Endothelial cell of umbilical vein (primary cell): ENCODE measurements around the gene CHST8. TPM values are rescaled to one million over a fixed set of nuclear protein-coding genes. Genes with fewer than 3 reads are reported as not detected.

Source experiments
- BruUV-seq: library from RNA; stranded (reverse); fragments of 400-500 nt; replicated peaks from 2 replicates; lab custom pipeline; 2021; lab: Mats Ljungman, UMichigan
- CTCF ChIA-PET: fragments of 300-600, 350-600 bp; sonication (Branson Sonifier 250); formaldehyde crosslinking; loops from one replicate; lab custom pipeline; 2021; ENCODE audit warnings: antibody characterized with exemption, inconsistent platforms; lab: Charles Lee
- POLR2A ChIA-PET: fragments of 300-600, 350-600 bp; sonication (Branson Sonifier 250); formaldehyde crosslinking; loops from one replicate; lab custom pipeline; 2021; ENCODE audit warnings: antibody characterized with exemption, inconsistent platforms; lab: Charles Lee
- DNase-seq: peaks from one replicate; pipeline ENCODE4 v3.0.0-alpha.2; 2011; ENCODE audit warnings: low read depth, low spot score
- FAIRE-seq: peaks from 2 replicates; lab custom pipeline; 2011; peaks lifted over from hg19 to GRCh38; lab: Jason Lieb, UNC
- H2AFZ ChIP-seq: 2 replicates; pipeline ENCODE4 v1.6.0; 2012; ENCODE audit warnings: low read depth, low read length, control low read depth, inconsistent platforms
- H3K27ac ChIP-seq: 2 replicates; pipeline ENCODE4 v1.5.1; 2011; ENCODE audit warnings: low read depth, mild to moderate bottlenecking, control low read depth, low read length, moderate library complexity; ENCODE audit not compliant: insufficient read depth
- H3K27me3 ChIP-seq, 2 experiments: 2 replicates each; pipeline versions ENCODE4 v1.6.0 to v1.6.1; 2011; ENCODE audit warnings: low read length in 2 of 2, mixed read lengths in 1 of 2; ENCODE audit not compliant: control insufficient read depth in 2 of 2, insufficient read depth in 2 of 2
- H3K36me3 ChIP-seq, 2 experiments: 2 replicates in 1 of 2; 3 replicates in 1 of 2; pipeline ENCODE4 v1.5.1; 2011; ENCODE audit warnings: low read length in 2 of 2, mild to moderate bottlenecking in 1 of 2, moderate library complexity in 1 of 2; ENCODE audit not compliant: control insufficient read depth in 2 of 2, insufficient read depth in 2 of 2; ENCODE audit errors: extremely low read depth in 1 of 2
- H3K4me1 ChIP-seq: 3 replicates; pipeline ENCODE4 v1.5.1; 2011; ENCODE audit warnings: mild to moderate bottlenecking, low read length; ENCODE audit not compliant: control insufficient read depth, insufficient read depth; ENCODE audit errors: extremely low read depth
- H3K4me2 ChIP-seq: 2 replicates; pipeline ENCODE4 v1.6.1; 2011; ENCODE audit warnings: low read length, control low read depth, mixed read lengths; ENCODE audit not compliant: insufficient read depth
- H3K4me3 ChIP-seq, 3 experiments: fragments of 200-600 bp in 1 of 3; sonication (generic), shearing (Covaris generic) in 1 of 3; replicated peaks in 1 of 3; 2 replicates each; pipeline ENCODE4 v1.5.1; 2011 to 2016; ENCODE audit warnings: control low read depth in 3 of 3, low read length in 3 of 3, mild to moderate bottlenecking in 2 of 3, inconsistent platforms in 1 of 3, low read depth in 1 of 3, moderate library complexity in 1 of 3; ENCODE audit not compliant: insufficient read depth in 1 of 3
- H3K79me2 ChIP-seq: 2 replicates; pipeline ENCODE4 v1.6.0; 2012; ENCODE audit warnings: low read length, inconsistent platforms; ENCODE audit not compliant: control insufficient read depth, insufficient read depth
- H3K9ac ChIP-seq: replicated peaks from 2 replicates; pipeline ENCODE3; 2011; ENCODE audit warnings: low read length, control low read depth; ENCODE audit not compliant: insufficient read depth; ENCODE audit errors: extremely low read depth
- H3K9me1 ChIP-seq: replicated peaks from 3 replicates; pipeline ENCODE4 v1.6.0; 2011; ENCODE audit warnings: mild to moderate bottlenecking, low read length; ENCODE audit not compliant: control insufficient read depth, insufficient read depth; ENCODE audit errors: extremely low read depth
- H3K9me3 ChIP-seq: replicated peaks from 2 replicates; pipeline ENCODE4 v1.5.1; 2012; ENCODE audit warnings: low read length, inconsistent platforms; ENCODE audit not compliant: control insufficient read depth, insufficient read depth
- H4K20me1 ChIP-seq: replicated peaks from 2 replicates; pipeline ENCODE3; 2011; ENCODE audit warnings: mild to moderate bottlenecking, low read length; ENCODE audit not compliant: control insufficient read depth, insufficient read depth; ENCODE audit errors: extremely low read depth
- EZH2 ChIP-seq: IDR thresholded peaks from 2 replicates; pipeline ENCODE4 v1.6.1; 2012; ENCODE audit warnings: borderline replicate concordance, low read depth, mild to moderate bottlenecking, moderate library complexity, low read length, inconsistent platforms; ENCODE audit not compliant: severe bottlenecking
- FOS ChIP-seq: IDR thresholded peaks from 2 replicates; pipeline ENCODE4 v1.6.1; 2011; ENCODE audit warnings: mild to moderate bottlenecking, low read length, moderate library complexity, borderline replicate concordance; ENCODE audit not compliant: insufficient read depth
- GATA2 ChIP-seq: IDR thresholded peaks from 2 replicates; pipeline ENCODE4 v1.7.0; 2011; ENCODE audit warnings: low read depth, mild to moderate bottlenecking, moderate library complexity, mixed read lengths, low read length; ENCODE audit not compliant: insufficient read length, insufficient read depth
- JUN ChIP-seq: IDR thresholded peaks from 2 replicates; pipeline ENCODE4 v1.6.1; 2011; ENCODE audit warnings: borderline replicate concordance, low read depth; ENCODE audit not compliant: insufficient read length, insufficient read depth
- MYC ChIP-seq: IDR thresholded peaks from one replicate; pipeline ENCODE4 v1.6.1; 2011; ENCODE audit warnings: mild to moderate bottlenecking, low read depth, low read length
- POLR2A ChIP-seq: IDR thresholded peaks from 2 replicates; pipeline ENCODE4 v1.6.1; 2012; ENCODE audit warnings: low read depth, mild to moderate bottlenecking, control low read depth, low read length
- POLR2AphosphoS5 ChIP-seq: IDR thresholded peaks from 2 replicates; pipeline ENCODE4 v1.6.1; 2012; ENCODE audit warnings: low read depth, mild to moderate bottlenecking, control low read depth, low read length, moderate library complexity; ENCODE audit not compliant: insufficient read depth
- dilution Hi-C: fragments of 300-500 bp; cut with MboI; formaldehyde crosslinking; loops from one replicate; pipeline ENCODE4 v1.15.0; 2019; ENCODE audit warnings: low sequenced_read_pairs; ENCODE audit not compliant: extremely low pct_ligation_motif_present
- intact Hi-C: fragments of 100-400 bp; cut with micrococcal nuclease; formaldehyde crosslinking; loops from one replicate; pipeline ENCODE4 v1.10.0; 2022
- polyA plus RNA-seq, 4 experiments: library from polyadenylated mRNA; depleted of rRNA in 3 of 4; stranded (reverse) in 3 of 4; unstranded in 1 of 4; fragments of >200 nt; gene quantifications; 2 replicates each; pipeline versions ENCODE4 v1.2.1 to v1.2.3, GENCODE V29; 2011 to 2012; ENCODE audit warnings: missing spikeins in 1 of 4
- total RNA-seq: library from RNA; stranded (reverse); gene quantifications from 2 replicates; pipeline ENCODE4 v1.2.3, GENCODE V29; 2021
- TF ChIP-seq, protein P1 (sequence below): IDR thresholded peaks from 2 replicates; pipeline ENCODE4 v1.6.1; 2011; ENCODE audit not compliant: insufficient read depth, insufficient read length
- TF ChIP-seq, protein P2 (sequence below), 2 donors: IDR thresholded peaks; 1 replicate in 1 of 2; 2 replicates in 1 of 2; pipeline ENCODE4 v1.5.1; 2011; ENCODE audit warnings: low read length in 2 of 2, mild to moderate bottlenecking in 2 of 2, moderate library complexity in 2 of 2, control low read depth in 1 of 2, inconsistent platforms in 1 of 2, low read depth in 1 of 2; ENCODE audit not compliant: insufficient read depth in 1 of 2; ENCODE audit errors: extremely low read depth in 1 of 2

The CHST8 gene
- total and polyA plus RNA-seq, 2 donors (not counting 3 experiments of a cell fraction or from before 2014, with no cell fraction given), result not detected

DNA sequence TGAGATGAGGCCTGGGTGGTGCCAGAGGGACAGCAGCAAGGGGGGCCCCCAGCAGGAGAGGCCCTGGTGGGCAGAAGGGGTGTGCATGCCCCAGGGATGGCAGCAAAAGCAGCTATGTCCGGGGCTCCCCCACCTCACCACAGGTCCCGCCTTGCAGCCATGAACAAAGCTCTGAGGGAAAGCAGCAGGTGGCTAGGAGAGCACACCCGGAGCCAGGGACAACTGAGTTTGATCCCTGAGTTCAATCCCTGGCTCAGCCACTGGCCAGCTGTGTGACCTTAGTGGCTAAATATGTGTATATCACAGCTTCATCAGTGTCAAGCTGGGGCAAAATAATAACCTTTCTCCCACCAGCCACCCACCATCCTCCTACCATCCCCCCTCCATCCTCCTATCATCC lies 127.3 kb downstream of the CHST8 start:
- POLR2A ChIA-PET, result no interaction called here

DNA sequence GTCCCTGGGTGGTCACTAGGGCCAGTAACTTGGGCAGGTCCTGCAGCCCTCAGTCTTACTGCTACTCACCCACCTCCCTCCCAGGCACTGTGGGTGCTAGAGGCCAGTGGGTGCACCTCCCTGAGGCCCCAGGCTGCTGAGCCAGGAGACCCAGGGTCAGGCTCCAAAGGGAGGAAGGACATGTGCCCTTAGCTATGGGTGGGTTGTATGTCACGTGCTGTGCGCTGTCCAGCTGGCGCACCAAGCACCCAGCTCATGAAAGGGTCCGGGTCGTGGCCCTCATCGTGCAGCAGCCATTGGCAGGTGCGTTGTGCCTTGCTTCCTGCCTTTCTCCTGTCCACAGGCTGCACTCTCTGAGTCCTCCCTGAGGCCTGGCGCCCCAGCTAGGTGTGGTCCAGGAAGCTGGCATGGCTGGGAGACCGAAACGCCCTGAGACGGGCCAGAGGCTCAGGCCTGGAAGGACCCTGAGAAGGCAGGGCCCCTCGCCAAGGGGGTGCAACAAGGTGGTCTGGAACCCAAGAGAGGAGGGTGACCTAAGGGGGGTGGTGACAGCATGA lies 127.9 kb downstream of the CHST8 start:
- H3K4me2 ChIP-seq, result no peak overlapping the region
- FAIRE-seq, result no peak
- POLR2A ChIA-PET, result no interaction called here

More for the DNA sequence above, 127.3 kb downstream of the CHST8 start:
- dilution Hi-C loops (no loop called here), intact Hi-C loops (no loop called here)
- no peaks in the 10 kb centered on the region for H3K9me1 ChIP-seq
- no peaks in the 10 kb centered on the region for H3K27me3 ChIP-seq
- H3K4me3 ChIP-seq, result no peak overlapping the region
- no peak for TF ChIP-seq GATA2
- TF ChIP-seq, protein P1, sequence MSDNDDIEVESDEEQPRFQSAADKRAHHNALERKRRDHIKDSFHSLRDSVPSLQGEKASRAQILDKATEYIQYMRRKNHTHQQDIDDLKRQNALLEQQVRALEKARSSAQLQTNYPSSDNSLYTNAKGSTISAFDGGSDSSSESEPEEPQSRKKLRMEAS, result no peak
- no peak for TF ChIP-seq EZH2
- no peak for TF ChIP-seq MYC
- no peak for TF ChIP-seq JUN
- no peak for TF ChIP-seq POLR2A
- no peak overlapping the region for H3K4me2 ChIP-seq
- no peak overlapping the region for H3K27ac ChIP-seq
- no peaks in the 10 kb centered on the region for H3K4me1 ChIP-seq
- FAIRE-seq (no peak), DNase-seq (no peak)
- H3K36me3 ChIP-seq, result no peaks in the 10 kb centered on the region
- CTCF ChIA-PET, result interaction anchor here (0.6 to 1.9 kb wide), 2 partner anchors 164 to 332 kb away, joined by 3 to 5 read pairs; no protein-coding TSS in a partner anchor
- H3K9me3 ChIP-seq, result no peaks in the 10 kb centered on the region
- no peaks in the 10 kb centered on the region for H4K20me1 ChIP-seq
- H2AFZ ChIP-seq, result no peak overlapping the region
- no TSS peak for BruUV-seq
- H3K9ac ChIP-seq, result no peak overlapping the region
- no peaks in the 10 kb centered on the region for H3K79me2 ChIP-seq

More for the DNA sequence above, 127.9 kb downstream of the CHST8 start:
- no peaks in the 10 kb centered on the region for H3K4me1 ChIP-seq
- dilution Hi-C loops (no loop called here), intact Hi-C loops (no loop called here)
- BruUV-seq, result no TSS peak
- no peak overlapping the region for H2AFZ ChIP-seq
- H3K4me3 ChIP-seq, result no peak overlapping the region
- no peaks in the 10 kb centered on the region for H3K79me2 ChIP-seq
- H3K27ac ChIP-seq, result no peak overlapping the region
- H3K9ac ChIP-seq, result no peak overlapping the region
- H3K9me1 ChIP-seq, result no peaks in the 10 kb centered on the region
- H4K20me1 ChIP-seq, result no peaks in the 10 kb centered on the region
- no peaks in the 10 kb centered on the region for H3K27me3 ChIP-seq
- TF ChIP-seq FOS, result no peak
- no peak for TF ChIP-seq POLR2AphosphoS5
- no peak for TF ChIP-seq POLR2A
- no peak for TF ChIP-seq MYC
- TF ChIP-seq, protein P2, sequence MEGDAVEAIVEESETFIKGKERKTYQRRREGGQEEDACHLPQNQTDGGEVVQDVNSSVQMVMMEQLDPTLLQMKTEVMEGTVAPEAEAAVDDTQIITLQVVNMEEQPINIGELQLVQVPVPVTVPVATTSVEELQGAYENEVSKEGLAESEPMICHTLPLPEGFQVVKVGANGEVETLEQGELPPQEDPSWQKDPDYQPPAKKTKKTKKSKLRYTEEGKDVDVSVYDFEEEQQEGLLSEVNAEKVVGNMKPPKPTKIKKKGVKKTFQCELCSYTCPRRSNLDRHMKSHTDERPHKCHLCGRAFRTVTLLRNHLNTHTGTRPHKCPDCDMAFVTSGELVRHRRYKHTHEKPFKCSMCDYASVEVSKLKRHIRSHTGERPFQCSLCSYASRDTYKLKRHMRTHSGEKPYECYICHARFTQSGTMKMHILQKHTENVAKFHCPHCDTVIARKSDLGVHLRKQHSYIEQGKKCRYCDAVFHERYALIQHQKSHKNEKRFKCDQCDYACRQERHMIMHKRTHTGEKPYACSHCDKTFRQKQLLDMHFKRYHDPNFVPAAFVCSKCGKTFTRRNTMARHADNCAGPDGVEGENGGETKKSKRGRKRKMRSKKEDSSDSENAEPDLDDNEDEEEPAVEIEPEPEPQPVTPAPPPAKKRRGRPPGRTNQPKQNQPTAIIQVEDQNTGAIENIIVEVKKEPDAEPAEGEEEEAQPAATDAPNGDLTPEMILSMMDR (IDR thresholded peaks at IDR 0.05; ENCODE audit: extremely low read depth in 1 of 2, insufficient read depth in 1 of 2, low read depth in 1 of 2, low read length in 2 of 2), result no peak
- no peak for TF ChIP-seq GATA2
- TF ChIP-seq JUN, result no peak
- TF ChIP-seq, protein P1, result no peak
- TF ChIP-seq EZH2, result no peak
- DNase-seq, result no peak
- CTCF ChIA-PET, result no interaction called here
- no peaks in the 10 kb centered on the region for H3K36me3 ChIP-seq
- no peaks in the 10 kb centered on the region for H3K9me3 ChIP-seq
